Stimulated activated CD4-positive, alpha-beta T cell treated with anti-CD3 and anti-CD28 coated beads, TNF-alpha, amount 100 ng/mL, for 48 hours (primary cell): Measurements from ENCODE around the gene ST8SIA4.

Experiments used
- DNase-seq, 3 donors: peaks; one replicate each; pipeline ENCODE4 v3.0.0-alpha.2; 2020; ENCODE audit warnings: low read depth in 3 of 3

Gene ST8SIA4

DNA sequence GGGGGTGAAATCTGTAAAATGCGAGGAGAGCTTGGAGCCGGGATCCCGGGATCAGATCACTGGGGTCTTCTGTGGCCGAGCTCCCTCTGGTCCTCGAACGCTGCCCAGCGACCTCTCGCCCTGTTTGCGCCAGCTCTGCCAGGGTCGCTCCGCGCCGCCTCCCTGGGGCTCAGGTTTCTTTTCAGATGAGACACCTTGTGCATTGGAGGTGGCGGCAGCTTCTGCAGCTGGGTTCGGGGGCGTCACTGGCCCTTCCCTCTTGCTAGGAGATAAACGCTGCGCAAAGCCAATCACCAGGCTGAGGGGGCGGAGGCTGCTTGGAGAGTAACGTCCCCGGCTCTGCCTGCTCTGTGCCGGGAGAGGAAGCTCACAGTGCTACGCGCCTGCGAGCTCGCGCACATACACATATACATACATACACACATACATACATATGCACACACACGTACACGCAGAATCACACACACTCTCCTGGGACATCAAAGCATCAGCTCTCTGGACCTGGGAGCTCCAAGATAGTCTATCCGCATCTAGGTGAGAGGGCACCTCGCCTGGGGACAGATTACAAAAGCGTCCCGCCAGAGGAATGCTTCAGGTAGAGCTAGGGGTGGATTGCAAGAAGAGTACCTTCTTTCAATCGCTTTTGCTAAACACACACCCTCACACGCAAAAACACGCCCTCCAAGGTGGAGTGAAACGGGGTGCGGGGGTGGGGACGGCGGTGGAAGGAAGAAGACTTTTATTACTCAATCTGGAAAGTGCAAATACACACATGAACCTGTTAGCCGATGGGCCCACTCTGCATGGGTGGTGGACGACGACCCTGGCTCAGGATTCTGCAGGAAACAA lies at the start of gene ST8SIA4:
Gene ST8SIA4, minus strand, starts transcription at position 244 of the 849 bp plus-strand sequence. CDS start 327 bp downstream, outside the sequence.
- peak; percentile 81 to 90 (median 87) for DNase-seq

DNA sequence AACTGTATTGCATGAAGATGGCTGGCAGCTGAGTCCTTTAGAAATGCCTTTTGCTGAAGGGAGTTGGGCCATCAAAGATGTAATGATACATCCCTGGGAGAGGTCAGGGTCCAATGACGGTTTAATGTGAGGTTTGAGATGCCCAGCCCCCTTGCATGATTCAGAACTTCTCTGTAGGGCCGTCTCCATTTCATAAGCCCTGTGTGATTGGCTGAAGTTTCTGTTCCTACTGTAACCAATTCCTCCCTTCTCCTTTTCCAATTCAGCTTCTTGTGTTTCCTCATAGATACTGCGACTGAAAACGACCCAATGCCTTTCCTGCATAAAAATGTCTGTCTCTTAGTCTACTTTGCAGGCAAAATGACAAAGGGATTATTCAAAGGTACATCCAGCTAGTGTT lies 47.9 kb upstream of the ST8SIA4 start:
- DNase-seq, result no peak

GRCh38 chr5:100913298-100913697 lies 10.2 kb upstream of the ST8SIA4 start:
- no peak for DNase-seq

GRCh38 chr5:100909034-100909433 lies 6.0 kb upstream of the ST8SIA4 start:
- DNase-seq, result no peak

DNA sequence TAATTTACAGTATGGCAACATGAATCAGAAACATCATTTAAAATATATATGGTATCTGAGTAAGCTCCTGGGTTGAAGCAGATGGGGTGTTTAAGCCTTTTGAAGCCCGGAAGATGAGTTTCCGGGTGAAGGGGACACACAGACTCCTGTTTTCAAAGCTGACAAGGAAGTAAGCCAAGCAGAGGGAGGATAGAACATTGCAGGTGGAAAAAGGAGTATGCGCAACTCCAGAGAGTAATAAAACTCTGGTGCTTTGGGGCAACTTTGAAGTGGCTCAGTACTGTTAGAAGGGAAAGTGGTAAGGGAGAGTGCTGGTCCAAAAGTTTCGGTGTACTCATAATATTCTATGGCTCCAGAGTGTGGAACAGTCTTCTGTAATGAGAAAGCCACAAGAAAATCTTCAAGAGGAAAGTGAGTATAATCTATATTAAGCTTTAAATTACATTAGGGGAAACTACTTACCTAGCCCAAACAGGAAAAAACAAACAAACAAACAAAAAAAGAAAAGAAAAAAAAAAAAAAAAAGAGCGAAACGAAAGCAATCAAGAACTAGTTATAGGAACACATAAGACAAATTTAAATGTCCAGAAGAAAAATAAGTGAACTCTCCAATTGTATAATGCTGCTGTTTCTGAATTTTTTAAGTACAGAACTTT lies 2.3 kb upstream of the ST8SIA4 start:
- DNase-seq, result no peak

- DNase-seq, result peak in 1 of 3 donors; percentile 53
These were observed 1.3 kb upstream of the ST8SIA4 start for GRCh38 chr5:100904259-100904861.

DNA sequence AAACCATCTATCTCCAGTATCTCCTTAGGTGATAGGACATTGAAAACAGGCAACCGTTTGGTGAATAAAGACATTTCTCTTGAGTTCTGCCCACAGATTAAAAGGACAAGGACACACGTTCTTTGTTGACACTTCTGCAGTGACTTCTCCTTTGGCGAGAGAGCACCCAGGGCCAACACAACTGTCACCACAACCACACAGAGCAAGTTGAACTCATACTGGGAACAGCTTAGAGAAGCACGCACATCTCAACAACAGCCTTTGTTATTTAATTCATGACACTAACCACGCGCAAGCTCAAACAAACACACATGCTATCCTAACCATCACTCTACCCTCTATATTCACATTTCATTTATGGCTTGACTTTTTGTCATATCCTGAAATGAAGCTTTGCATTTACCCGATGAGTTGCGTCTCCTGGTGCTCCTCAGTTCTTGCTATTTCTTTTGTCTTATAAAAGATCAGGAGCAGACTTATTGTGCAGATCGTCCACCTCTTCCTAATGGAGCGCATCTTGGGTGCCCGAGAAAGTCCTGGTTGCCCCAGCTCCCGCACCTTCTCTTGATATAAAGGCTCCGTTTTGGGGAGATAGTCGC lies 543 bp downstream of the ST8SIA4 start:
- no peak for DNase-seq

- peak in 1 of 3 donors; percentile 26 for DNase-seq
These were observed 1.2 kb downstream of the ST8SIA4 start for GRCh38 chr5:100901821-100902341.

GRCh38 chr5:100900796-100901781 lies 2.0 kb downstream of the ST8SIA4 start:
- DNase-seq, result peak; percentile 84 to 91 (median 87)

DNA sequence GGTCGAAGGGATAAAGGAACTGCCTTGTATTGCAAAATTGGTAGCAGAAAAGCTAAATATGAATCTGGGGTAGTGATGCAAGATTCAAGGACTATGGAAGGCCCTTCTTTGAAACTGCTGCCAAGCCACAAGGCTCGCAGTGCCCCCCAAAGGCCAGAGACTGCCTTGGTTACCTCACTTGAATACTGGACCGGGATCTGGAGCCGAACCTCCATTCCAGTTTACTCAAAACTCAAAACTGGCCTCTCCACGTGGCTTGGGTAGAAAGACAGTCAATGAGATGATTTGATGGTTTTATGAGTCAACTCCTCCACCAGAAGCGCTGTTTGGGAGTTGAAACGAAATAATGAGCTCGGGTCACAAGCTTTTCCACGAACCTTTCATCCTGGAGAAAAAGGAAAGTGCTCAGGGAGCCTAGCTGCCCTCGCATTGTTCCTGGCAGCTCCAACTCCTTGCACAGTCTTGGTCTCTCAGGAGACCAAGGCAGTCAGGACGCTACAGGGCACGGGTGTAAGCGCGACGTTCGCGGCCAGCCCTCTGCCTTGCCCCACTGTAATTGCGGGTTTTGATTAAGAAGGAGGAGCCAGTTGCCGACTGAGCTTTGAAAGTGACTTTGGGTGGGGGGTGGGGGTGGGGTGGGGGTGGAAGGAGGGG lies 2.8 kb downstream of the ST8SIA4 start:
- peak in 1 of 3 donors; percentile 37 for DNase-seq

DNA sequence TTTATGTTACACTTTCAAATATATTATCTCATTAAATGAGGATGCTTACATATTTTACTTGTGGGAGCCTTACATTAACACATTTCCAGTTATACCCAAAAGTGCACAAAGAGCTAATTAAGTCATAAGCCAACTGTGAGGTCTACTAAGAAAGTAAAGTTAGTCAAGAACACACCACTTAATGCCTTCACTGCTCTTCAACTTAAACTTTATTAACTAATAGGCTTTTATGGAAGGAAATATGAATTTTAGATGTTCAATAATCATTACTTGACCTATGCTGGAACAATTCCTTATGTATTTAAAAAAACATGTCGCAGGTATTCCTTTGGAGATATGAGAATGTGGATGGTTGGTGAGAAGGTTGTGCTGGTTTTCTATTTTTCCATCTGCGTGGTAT lies 3.4 kb downstream of the ST8SIA4 start:
- no peak for DNase-seq

- DNase-seq, result no peak
These were observed 4.4 kb downstream of the ST8SIA4 start for GRCh38 chr5:100898504-100899346.

DNA sequence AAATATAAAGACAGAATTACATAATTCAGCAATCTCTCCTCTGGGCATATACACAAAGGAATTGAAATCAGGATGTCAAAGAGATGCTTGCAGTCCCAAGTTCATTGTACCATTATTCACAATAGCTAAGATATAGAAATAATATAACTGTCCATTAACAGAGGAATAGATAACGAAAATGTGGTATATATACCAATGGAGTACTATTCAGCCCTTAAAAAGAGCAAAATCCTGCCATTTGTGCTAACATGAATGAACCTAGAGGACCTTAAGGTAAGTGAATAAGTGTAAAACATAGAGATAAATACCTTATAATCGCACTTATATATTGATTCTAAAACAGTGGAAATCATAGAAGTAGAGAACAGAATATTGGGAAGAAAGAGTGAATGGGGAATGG lies 7.0 kb downstream of the ST8SIA4 start:
- no peak for DNase-seq

GRCh38 chr5:100890461-100891008 lies 12.5 kb downstream of the ST8SIA4 start:
- no peak for DNase-seq

GRCh38 chr5:100889896-100890295 lies 13.2 kb downstream of the ST8SIA4 start:
- no peak for DNase-seq

DNA sequence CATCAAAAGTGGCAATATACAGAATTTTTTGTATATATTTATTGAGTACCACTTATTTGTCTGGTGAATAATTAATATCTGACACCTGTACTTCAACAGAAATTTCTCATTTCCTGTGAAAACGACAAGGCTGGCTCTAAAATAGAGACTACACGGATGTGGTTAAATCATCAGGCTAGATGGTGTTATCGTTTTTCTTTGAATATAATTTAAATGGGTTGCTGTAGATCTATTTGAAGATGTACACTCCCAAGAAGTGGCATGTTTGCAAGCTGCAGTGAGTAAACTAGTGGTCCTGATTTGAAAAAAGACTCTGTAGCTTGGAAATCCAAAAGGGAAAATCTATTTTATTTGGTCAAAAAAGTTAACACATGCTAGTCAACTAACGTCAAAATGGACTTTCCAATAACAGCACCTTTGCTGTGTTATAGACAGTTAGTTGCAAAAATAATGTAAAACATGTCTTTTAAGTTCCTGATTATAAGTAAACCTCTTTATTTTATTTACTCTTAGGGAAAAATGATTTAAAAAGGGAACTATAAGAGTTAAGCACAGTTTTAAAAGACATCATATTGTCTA lies 13.8 kb downstream of the ST8SIA4 start:
- DNase-seq, result no peak

DNA sequence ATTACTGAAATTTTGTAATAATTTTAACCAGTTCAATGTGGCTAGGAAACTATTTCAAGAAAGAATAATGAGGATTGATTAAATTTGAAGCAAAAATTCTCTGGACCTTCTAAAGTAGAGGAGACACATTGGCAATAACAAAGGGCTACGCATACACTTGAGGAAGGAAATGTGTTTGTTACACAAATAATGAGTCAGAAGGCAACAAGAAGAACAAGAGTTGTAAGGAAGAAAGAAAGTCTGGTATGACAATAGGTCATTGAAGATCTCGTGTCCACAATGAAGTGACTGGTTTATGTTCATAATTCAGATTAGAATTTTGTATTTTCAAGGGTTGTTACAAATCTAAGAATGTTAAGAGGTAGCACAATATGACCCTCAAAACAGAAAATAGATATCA lies 25.8 kb downstream of the ST8SIA4 start:
- no peak for DNase-seq

DNA sequence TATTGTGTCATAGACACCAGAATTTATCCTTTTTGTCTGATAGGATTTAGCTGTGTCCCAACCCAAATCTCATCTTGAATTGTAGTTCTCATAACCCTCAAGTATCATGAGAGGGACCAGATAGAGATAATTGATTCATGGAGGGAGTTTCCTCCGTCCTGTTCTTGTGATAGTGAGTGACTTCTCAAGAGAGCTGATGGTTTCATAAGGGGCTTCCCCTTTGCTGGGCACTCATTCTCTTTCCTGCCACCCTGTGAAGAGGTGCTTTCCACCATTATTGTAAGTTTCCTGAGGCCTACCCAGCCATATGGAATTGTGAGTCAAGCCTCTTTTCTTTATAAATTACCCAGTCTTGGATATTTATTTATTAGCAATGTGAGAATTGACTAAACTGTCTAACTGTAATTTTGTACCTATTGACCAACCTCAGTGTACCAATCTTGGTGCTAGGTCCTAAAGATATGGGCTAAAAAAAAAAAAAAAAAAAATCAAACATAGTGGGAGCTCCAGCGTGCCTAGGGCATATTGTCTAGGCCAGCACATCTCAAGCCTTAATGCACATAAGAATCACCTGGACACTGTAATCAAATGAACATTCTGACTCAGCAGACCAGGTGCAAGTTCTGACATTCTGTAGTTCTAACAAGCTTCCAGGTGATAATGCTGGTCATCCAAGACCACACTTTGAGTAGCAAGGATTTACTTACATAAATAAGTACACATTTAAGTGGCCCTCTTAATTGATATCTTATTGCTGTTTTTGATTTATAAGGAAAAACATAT lies 30.5 kb downstream of the ST8SIA4 start:
- DNase-seq, result peak in 1 of 3 donors; percentile 18
